Chondrocyte (in vitro differentiated cells): ENCODE measurements around the gene PALMD. TPM values are rescaled to one million over a fixed set of nuclear protein-coding genes. Genes with fewer than 3 reads are reported as not detected.

Source experiments
- DNase-seq: peaks from one replicate; pipeline ENCODE4 v3.0.0; 2021; ENCODE audit warnings: mixed read lengths, low spot score
- H3K27ac Mint-ChIP-seq: one replicate; pipeline ENCODE4 v1.8.0; 2021; ENCODE audit warnings: mild to moderate bottlenecking, moderate library complexity, mixed read lengths; ENCODE audit not compliant: unreplicated experiment
- H3K27me3 Mint-ChIP-seq: 2 replicates; pipeline ENCODE4 v1.8.0; 2021; ENCODE audit warnings: low read depth, mixed read lengths
- H3K36me3 Mint-ChIP-seq: 2 replicates; pipeline ENCODE4 v1.8.0; 2021; ENCODE audit warnings: low read depth, mixed read lengths
- H3K4me1 Mint-ChIP-seq: 2 replicates; pipeline ENCODE4 v1.8.0; 2021; ENCODE audit warnings: low read depth, mild to moderate bottlenecking, mixed read lengths
- H3K4me3 Mint-ChIP-seq: one replicate; pipeline ENCODE4 v1.8.0; 2021; ENCODE audit warnings: mild to moderate bottlenecking, moderate library complexity, mixed read lengths; ENCODE audit not compliant: unreplicated experiment
- H3K9me3 Mint-ChIP-seq: 2 replicates; pipeline ENCODE4 v1.8.0; 2021; ENCODE audit warnings: low read depth, mixed read lengths
- total RNA-seq: library from RNA; stranded (reverse); gene quantifications from 3 replicates; pipeline ENCODE4 v1.2.1, GENCODE V29; 2021
- TF ChIP-seq, protein P1 (sequence below): fragments of 200-600 bp; sonication (generic); IDR thresholded peaks from 2 replicates; pipeline ENCODE4 v1.5.0; 2021; ENCODE audit warnings: antibody characterized with exemption, mild to moderate bottlenecking, moderate library complexity

Gene PALMD
- total RNA-seq, 1 donor from 2014 or later, result 6.2 TPM

DNA sequence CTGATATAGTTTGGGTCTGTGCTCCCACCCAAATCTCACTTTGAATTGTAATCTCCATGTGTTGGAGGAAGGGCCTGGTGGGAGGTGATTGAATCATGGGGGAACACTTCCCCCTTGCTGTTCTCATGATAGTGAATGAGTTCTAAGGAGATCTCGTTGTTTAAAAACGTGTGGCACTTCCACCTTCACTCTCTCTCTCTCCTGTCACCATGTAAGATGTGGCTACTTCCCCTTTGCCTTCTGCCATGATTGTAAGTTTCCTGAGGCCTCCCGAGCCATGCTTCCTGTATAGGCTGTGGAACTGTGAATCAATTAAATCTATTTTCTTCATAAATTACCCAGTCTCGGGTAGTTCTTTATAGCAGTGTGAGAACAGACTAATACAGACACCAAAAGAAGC, 80.1 kb downstream of the PALMD start:
- H3K4me3 Mint-ChIP-seq, result no peak overlapping the region
- no peak overlapping the region for H3K27ac Mint-ChIP-seq
- H3K4me1 Mint-ChIP-seq, result peaks cover 22% of the 10 kb centered on the region
- no peak for DNase-seq
- no peaks in the 10 kb centered on the region for H3K9me3 Mint-ChIP-seq
- TF ChIP-seq, protein P1, sequence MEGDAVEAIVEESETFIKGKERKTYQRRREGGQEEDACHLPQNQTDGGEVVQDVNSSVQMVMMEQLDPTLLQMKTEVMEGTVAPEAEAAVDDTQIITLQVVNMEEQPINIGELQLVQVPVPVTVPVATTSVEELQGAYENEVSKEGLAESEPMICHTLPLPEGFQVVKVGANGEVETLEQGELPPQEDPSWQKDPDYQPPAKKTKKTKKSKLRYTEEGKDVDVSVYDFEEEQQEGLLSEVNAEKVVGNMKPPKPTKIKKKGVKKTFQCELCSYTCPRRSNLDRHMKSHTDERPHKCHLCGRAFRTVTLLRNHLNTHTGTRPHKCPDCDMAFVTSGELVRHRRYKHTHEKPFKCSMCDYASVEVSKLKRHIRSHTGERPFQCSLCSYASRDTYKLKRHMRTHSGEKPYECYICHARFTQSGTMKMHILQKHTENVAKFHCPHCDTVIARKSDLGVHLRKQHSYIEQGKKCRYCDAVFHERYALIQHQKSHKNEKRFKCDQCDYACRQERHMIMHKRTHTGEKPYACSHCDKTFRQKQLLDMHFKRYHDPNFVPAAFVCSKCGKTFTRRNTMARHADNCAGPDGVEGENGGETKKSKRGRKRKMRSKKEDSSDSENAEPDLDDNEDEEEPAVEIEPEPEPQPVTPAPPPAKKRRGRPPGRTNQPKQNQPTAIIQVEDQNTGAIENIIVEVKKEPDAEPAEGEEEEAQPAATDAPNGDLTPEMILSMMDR, result no peak
- no peaks in the 10 kb centered on the region for H3K36me3 Mint-ChIP-seq
- no peaks in the 10 kb centered on the region for H3K27me3 Mint-ChIP-seq

DNA sequence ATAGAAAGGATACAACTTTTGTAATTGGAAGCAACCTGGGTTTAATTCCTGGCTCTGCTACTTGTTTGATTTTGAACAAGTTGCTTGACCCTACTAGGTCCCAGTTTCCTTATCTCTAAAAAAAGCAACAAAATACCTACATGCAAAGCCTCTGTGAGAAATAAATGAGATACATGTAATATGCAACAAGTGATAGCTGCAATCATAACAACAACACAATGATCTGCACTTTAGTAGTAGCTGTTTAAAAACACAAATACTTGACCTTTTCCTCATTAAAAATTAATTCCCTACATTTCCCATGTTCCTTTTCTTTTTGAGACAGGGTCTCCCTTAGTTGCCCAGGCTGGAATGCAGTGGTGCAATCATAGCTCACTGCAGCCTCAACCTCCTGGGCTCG, 80.5 kb downstream of the PALMD start:
- Mint-ChIP-seq H3K27me3 (no peaks in the 10 kb centered on the region), H3K4me3 (no peak overlapping the region), H3K9me3 (no peaks in the 10 kb centered on the region), H3K4me1 (peaks cover 26% of the 10 kb centered on the region), H3K27ac (no peak overlapping the region), H3K36me3 (no peaks in the 10 kb centered on the region)
- TF ChIP-seq, protein P1, result no peak
- no peak for DNase-seq

DNA sequence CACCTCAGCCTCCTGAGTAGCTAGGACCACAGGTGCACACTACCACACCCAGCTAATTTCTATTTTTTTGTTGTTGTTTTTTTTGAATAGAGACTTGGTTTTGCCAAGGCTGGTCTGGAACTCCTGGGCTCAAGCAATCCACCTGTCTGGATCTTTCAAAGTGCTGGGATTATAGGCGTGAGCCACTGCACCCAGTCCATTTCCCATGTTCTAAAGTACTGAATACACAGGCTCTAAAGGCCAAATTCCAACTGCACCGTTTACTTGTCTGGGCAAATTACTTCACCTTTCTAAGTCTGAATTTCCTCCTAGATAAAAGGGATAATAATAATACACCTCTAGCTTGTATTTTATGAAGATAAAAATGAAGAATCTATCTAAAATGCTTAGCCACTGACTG, 80.9 kb downstream of the PALMD start:
- TF ChIP-seq, protein P1, result no peak

DNA sequence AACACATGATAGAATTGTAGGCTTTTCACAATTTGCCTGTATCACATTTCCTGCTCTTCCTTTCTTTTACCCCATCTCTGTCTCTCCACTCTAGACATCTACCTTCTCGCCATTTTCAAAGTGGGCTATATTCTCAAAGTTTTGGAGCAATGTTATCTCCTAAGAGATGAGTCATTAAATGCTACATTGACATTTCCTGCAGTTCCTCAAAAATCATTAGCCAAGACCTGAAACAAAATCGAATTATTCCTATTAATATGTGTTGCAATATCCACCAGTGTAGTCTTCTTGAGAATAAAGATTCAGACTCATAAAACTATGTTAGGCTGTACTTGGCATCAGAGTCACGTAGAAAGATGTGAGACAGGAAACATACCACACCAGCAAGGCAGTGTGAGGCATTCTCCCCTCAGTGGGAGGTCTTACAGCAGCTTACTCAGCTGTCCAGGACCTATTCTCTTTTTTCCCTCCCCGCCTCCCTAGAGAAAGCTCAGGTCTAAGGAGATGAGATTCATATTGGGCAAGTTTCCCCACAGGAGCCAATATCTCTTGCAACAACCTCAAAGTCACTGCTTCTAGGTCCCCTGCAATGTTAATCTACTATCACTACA, 81.8 kb downstream of the PALMD start:
- peaks cover 35% of the 10 kb centered on the region for H3K4me1 Mint-ChIP-seq
- TF ChIP-seq, protein P1, result no peak
- DNase-seq, result no peak

More for the DNA sequence above, 80.9 kb downstream of the PALMD start:
- H3K36me3 Mint-ChIP-seq, result no peaks in the 10 kb centered on the region
- H3K27me3 Mint-ChIP-seq, result no peaks in the 10 kb centered on the region
- no peak overlapping the region for H3K4me3 Mint-ChIP-seq
- no peaks in the 10 kb centered on the region for H3K9me3 Mint-ChIP-seq
- H3K4me1 Mint-ChIP-seq, result peaks cover 30% of the 10 kb centered on the region
- no peak overlapping the region for H3K27ac Mint-ChIP-seq
- no peak for DNase-seq

DNA sequence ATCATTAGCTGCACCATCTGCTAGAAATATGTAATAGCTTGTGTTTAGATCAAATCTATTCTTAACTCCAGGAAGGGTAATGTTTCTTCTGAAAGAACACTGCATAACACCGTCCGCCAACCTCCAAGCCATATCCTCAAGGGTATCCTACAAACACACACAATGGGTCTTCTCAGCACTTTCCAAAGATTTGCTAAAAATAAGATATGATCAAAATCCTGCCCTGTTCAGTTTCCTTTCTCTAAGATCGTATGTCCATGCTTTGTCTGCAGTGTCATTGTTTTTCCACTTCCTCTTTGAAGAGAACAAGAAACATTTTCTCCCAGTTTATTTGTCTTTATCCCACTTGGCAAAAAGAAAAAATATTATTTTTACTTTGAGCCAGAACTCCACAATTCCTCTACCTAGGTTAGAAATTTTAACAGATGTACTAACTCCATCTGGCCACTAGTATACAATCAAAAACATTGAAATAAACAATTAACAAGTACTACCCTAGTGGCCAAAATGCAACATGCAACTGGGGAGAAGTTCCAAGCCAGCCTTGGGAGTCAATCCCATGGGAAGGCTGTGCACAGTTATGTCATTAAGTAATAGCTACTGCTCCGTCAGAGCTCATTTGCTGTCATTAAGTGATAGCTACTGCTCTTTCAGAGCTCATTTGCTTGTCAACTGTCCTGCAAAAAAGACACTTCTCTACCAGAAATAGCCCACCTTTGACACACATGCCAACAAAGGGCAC, 82.8 kb downstream of the PALMD start:
- no peak for DNase-seq

More for the DNA sequence above, 81.8 kb downstream of the PALMD start:
- peak overlapping the region; percentile 46 for H3K27ac Mint-ChIP-seq
- H3K27me3 Mint-ChIP-seq, result no peaks in the 10 kb centered on the region
- H3K36me3 Mint-ChIP-seq, result no peaks in the 10 kb centered on the region
- H3K9me3 Mint-ChIP-seq, result no peaks in the 10 kb centered on the region
- no peak overlapping the region for H3K4me3 Mint-ChIP-seq

More for the DNA sequence above, 82.8 kb downstream of the PALMD start:
- Mint-ChIP-seq H3K4me1 (peaks cover 35% of the 10 kb centered on the region), H3K36me3 (peaks cover 2% of the 10 kb centered on the region), H3K9me3 (no peaks in the 10 kb centered on the region), H3K27me3 (no peaks in the 10 kb centered on the region), H3K27ac (peak overlapping the region; percentile 64), H3K4me3 (no peak overlapping the region)
- TF ChIP-seq, protein P1, result peak; percentile 79
